Skin of body (tissue), 2 donors: ENCODE data around the gene IL11RA. TPM values are rescaled to one million over a fixed set of nuclear protein-coding genes. Genes with fewer than 3 reads are reported as not detected.

ENCODE experiments used
- small RNA-seq: library from RNA; depleted of rRNA; stranded (forward); fragments of <200 nt; gene quantifications from one replicate; pipeline ENCODE3, GENCODE V24; 2014; ENCODE audit warnings: low replicate concordance
- total RNA-seq: library from RNA; depleted of rRNA; stranded (reverse); fragments of >200 nt; gene quantifications from one replicate; pipeline ENCODE4 v1.2.3, GENCODE V29; 2014

Gene IL11RA
- total RNA-seq, 1 donor from 2014 or later: 77.3 TPM

Small RNAs within 50 kb of the gene (small RNA-seq; reads per million reads assigned to genes)
- not detected for gene CCL27

Other genes with a start within 250 kb of the IL11RA start
- 4.6 TPM for gene FAM219A, start 193.6 kb upstream of the IL11RA start, total RNA-seq
- gene DNAI1, start 193.4 kb upstream of the IL11RA start, total RNA-seq: 0.20 TPM
- gene ENHO, start 129.2 kb upstream of the IL11RA start, total RNA-seq: 3.3 TPM
- 7.5 TPM for gene CNTFR, start 62.5 kb upstream of the IL11RA start, total RNA-seq
- gene RPP25L, start 40.1 kb upstream of the IL11RA start, total RNA-seq: 10.4 TPM
- 60.6 TPM for gene DCTN3, start 31.7 kb upstream of the IL11RA start, total RNA-seq
- gene ARID3C, start 23.1 kb upstream of the IL11RA start, total RNA-seq: not detected
- 26.1 TPM for gene SIGMAR1, start 14.4 kb upstream of the IL11RA start, total RNA-seq
- gene GALT, start 5.5 kb upstream of the IL11RA start, total RNA-seq: 44.2 TPM
- 7.6 TPM for gene CCL27, start 10.5 kb downstream of the IL11RA start, total RNA-seq
- 0.39 TPM for gene CCL19, start 39.1 kb downstream of the IL11RA start, total RNA-seq
- gene CCL21, start 58.0 kb downstream of the IL11RA start, total RNA-seq: 11.9 TPM